Bronchial epithelial cell (primary cell): ENCODE results near the gene AATK. TPM values are rescaled to one million over a fixed set of nuclear protein-coding genes. Genes with fewer than 3 reads are reported as not detected.

ENCODE experiments used
- DNase-seq: peaks from one replicate; pipeline ENCODE4 v3.0.0-alpha.2; 2010; ENCODE audit warnings: low read depth
- FAIRE-seq: peaks from 2 replicates; lab custom pipeline; 2011; peaks lifted over from hg19 to GRCh38; lab: Jason Lieb, UNC
- H3K27me3 ChIP-seq: 2 replicates; pipeline ENCODE4 v1.5.1; 2011; ENCODE audit warnings: low read length; ENCODE audit not compliant: control insufficient read depth, insufficient read depth
- H3K36me3 ChIP-seq: 2 replicates; pipeline ENCODE4 v1.5.1; 2011; ENCODE audit warnings: low read length; ENCODE audit not compliant: control insufficient read depth, insufficient read depth
- H3K4me3 ChIP-seq: 2 replicates; pipeline ENCODE4 v1.5.1; 2011; ENCODE audit warnings: mild to moderate bottlenecking, low read depth, low read length, control low read depth
- CTCF ChIP-seq: IDR thresholded peaks from 2 replicates; pipeline ENCODE4 v1.5.1; 2011; ENCODE audit warnings: mild to moderate bottlenecking, moderate library complexity, low read length, control low read depth, inconsistent platforms; ENCODE audit not compliant: insufficient read depth, severe bottlenecking
- total RNA-seq: library from RNA; depleted of rRNA; stranded (reverse); fragments of >200 nt; gene quantifications from 2 replicates; pipeline ENCODE4 v1.2.1, GENCODE V29; 2014

AATK gene
- total RNA-seq, 1 donor from 2014 or later = 0.79 TPM

GRCh38 chr17:81152288-81152828 lies 13.7 kb downstream of the AATK start:
- DNase-seq (no peak), FAIRE-seq (no peak)
- no peak for TF ChIP-seq CTCF
- Histone ChIP-seq H3K27me3 (no peaks in the 10 kb centered on the region), H3K4me3 (no peak overlapping the region), H3K36me3 (no peaks in the 10 kb centered on the region)

- DNase-seq = no peak
These were observed 14.7 kb downstream of the AATK start for GRCh38 chr17:81151278-81151677.

GRCh38 chr17:81150377-81151077 lies 15.5 kb downstream of the AATK start:
- DNase-seq (no peak), FAIRE-seq (no peak)
- no peak for TF ChIP-seq CTCF
- no peak overlapping the region for H3K4me3 ChIP-seq
- H3K27me3 ChIP-seq = peaks cover 1% of the 10 kb centered on the region
- no peaks in the 10 kb centered on the region for H3K36me3 ChIP-seq

More at GRCh38 chr17:81151278-81151677, 14.7 kb downstream of the AATK start:
- H3K4me3 ChIP-seq = no peak overlapping the region
- no peak for FAIRE-seq
- no peaks in the 10 kb centered on the region for H3K27me3 ChIP-seq
- no peak for TF ChIP-seq CTCF
- H3K36me3 ChIP-seq = no peaks in the 10 kb centered on the region

GRCh38 chr17:81148986-81149533 lies 17.0 kb downstream of the AATK start:
- TF ChIP-seq CTCF = no peak
- H3K27me3 ChIP-seq = peaks cover 1% of the 10 kb centered on the region
- no peaks in the 10 kb centered on the region for H3K36me3 ChIP-seq
- no peak overlapping the region for H3K4me3 ChIP-seq
- FAIRE-seq = no peak
- DNase-seq = no peak

GRCh38 chr17:81148571-81148970 lies 17.4 kb downstream of the AATK start:
- H3K27me3 ChIP-seq = peaks cover 1% of the 10 kb centered on the region
- TF ChIP-seq CTCF = no peak
- FAIRE-seq (no peak), DNase-seq (no peak)
- no peaks in the 10 kb centered on the region for H3K36me3 ChIP-seq
- H3K4me3 ChIP-seq = no peak overlapping the region
